PFSK-1 (cell line): ENCODE data around the gene C15orf61.

Experiments
- POLR2AphosphoS5 ChIP-seq: IDR thresholded peaks from 2 replicates; pipeline ENCODE4 v1.6.1; 2012; ENCODE audit warnings: low read depth, mild to moderate bottlenecking, control low read depth, low read length, moderate library complexity
- SIN3A ChIP-seq: IDR thresholded peaks from 2 replicates; pipeline ENCODE4 v1.6.1; 2012; ENCODE audit warnings: mild to moderate bottlenecking, low read length, moderate library complexity, borderline replicate concordance; ENCODE audit not compliant: insufficient read depth
- TF ChIP-seq, protein P1 (sequence below), 2 experiments: IDR thresholded peaks; 2 replicates each; pipeline versions ENCODE4 v1.6.1 to v1.8.0; 2011 to 2012; ENCODE audit warnings: low read depth in 2 of 2, low read length in 2 of 2, control low read depth in 1 of 2, inconsistent platforms in 1 of 2, mild to moderate bottlenecking in 1 of 2, moderate library complexity in 1 of 2; ENCODE audit not compliant: insufficient read depth in 1 of 2

GRCh38 chr15:67506775-67507747 is 13.9 kb upstream of the C15orf61 start:
- TF ChIP-seq POLR2AphosphoS5 = no peak
- TF ChIP-seq, protein P1, sequence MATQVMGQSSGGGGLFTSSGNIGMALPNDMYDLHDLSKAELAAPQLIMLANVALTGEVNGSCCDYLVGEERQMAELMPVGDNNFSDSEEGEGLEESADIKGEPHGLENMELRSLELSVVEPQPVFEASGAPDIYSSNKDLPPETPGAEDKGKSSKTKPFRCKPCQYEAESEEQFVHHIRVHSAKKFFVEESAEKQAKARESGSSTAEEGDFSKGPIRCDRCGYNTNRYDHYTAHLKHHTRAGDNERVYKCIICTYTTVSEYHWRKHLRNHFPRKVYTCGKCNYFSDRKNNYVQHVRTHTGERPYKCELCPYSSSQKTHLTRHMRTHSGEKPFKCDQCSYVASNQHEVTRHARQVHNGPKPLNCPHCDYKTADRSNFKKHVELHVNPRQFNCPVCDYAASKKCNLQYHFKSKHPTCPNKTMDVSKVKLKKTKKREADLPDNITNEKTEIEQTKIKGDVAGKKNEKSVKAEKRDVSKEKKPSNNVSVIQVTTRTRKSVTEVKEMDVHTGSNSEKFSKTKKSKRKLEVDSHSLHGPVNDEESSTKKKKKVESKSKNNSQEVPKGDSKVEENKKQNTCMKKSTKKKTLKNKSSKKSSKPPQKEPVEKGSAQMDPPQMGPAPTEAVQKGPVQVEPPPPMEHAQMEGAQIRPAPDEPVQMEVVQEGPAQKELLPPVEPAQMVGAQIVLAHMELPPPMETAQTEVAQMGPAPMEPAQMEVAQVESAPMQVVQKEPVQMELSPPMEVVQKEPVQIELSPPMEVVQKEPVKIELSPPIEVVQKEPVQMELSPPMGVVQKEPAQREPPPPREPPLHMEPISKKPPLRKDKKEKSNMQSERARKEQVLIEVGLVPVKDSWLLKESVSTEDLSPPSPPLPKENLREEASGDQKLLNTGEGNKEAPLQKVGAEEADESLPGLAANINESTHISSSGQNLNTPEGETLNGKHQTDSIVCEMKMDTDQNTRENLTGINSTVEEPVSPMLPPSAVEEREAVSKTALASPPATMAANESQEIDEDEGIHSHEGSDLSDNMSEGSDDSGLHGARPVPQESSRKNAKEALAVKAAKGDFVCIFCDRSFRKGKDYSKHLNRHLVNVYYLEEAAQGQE (IDR thresholded peaks at IDR 0.05; ENCODE audit: insufficient read depth in 1 of 2, low read depth in 2 of 2, low read length in 2 of 2) = no peak
- no peak for TF ChIP-seq SIN3A
